ENCODE results near the gene GNB1. TPM values are rescaled to one million over a fixed set of nuclear protein-coding genes. Genes with fewer than 3 reads are reported as not detected.

GNB1 gene
- total and polyA plus RNA-seq, 12 donors = 79.6 to 482 (median 163) TPM

DNA sequence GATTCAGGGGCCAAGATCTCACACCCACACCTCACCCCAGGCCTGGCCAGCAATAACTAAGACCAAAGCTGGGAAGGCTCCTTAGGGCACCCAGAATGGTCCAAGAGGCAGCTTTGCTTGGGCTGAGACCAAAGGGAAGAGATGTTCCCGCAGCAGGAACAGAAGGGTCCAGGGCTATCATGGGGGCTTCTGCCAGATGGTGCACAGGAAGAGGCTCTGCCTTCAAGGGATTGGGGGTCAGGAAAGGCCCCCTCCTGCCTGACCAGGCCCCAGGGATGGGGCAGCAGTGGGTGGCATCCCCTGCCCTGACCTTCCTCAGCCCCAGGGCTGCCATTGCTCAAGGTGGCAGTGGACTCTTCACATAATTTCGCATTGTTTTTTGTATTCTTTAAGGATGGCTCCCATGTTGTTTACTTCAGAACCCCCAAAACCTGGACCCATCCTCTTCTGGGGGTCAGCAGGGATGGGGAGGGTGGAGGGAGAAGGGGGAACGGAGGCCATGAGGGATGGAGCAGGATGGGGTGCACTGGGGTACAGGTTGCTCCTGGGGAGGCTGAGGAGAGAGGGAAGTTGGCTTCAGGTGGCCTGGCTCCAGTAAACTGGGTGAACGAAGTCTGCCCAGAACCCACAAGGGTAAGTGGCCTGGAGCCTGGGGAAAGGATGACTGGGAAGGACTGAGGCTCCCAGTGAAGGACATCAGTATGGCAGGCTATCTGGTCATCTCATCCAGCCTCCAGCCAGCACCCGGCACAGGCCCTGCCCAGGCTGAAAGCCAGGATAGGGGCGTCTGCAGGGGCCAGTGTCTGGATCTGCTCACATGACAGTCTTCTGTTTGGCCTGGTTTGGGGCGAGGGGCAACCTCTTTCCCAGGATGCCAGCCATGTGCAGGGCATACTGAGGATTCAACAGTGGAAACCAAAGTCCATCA is 110.0 kb downstream of the GNB1 start:
- peak in 2 of 7 donors; percentile 33 to 39 for DNase-seq
- H3K4me1 ChIP-seq (replicated peaks in 1 of 2) = peaks cover 62 to 67% of the 10 kb centered on the region in 2 donors
- peaks cover 0 to 12% of the 10 kb centered on the region in 2 donors for H3K36me3 ChIP-seq (replicated peaks in 1 of 2)
- TF ChIP-seq, protein P1, sequence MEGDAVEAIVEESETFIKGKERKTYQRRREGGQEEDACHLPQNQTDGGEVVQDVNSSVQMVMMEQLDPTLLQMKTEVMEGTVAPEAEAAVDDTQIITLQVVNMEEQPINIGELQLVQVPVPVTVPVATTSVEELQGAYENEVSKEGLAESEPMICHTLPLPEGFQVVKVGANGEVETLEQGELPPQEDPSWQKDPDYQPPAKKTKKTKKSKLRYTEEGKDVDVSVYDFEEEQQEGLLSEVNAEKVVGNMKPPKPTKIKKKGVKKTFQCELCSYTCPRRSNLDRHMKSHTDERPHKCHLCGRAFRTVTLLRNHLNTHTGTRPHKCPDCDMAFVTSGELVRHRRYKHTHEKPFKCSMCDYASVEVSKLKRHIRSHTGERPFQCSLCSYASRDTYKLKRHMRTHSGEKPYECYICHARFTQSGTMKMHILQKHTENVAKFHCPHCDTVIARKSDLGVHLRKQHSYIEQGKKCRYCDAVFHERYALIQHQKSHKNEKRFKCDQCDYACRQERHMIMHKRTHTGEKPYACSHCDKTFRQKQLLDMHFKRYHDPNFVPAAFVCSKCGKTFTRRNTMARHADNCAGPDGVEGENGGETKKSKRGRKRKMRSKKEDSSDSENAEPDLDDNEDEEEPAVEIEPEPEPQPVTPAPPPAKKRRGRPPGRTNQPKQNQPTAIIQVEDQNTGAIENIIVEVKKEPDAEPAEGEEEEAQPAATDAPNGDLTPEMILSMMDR (IDR thresholded peaks at IDR 0.05) = no peak
- no peak for TF ChIP-seq POLR2A (IDR thresholded peaks at IDR 0.05)
- H3K4me3 ChIP-seq = no peak overlapping the region
- 65 to 76% (median 68%) methylated on average over 7 of the region's 7 CpGs for WGBS, 4 donors
- no peaks in the 10 kb centered on the region for H3K9me3 ChIP-seq (replicated peaks in 1 of 3)
- intact Hi-C loops (cut with DNase I) = loop anchor here in 1 of 2 donors (10.0 kb wide), 1 partner anchor 124 kb away; no protein-coding TSS in a partner anchor
- peak overlapping the region; percentile 41 to 98 (median 95) for H3K27ac ChIP-seq
- no peaks in the 10 kb centered on the region for H3K27me3 ChIP-seq

DNA sequence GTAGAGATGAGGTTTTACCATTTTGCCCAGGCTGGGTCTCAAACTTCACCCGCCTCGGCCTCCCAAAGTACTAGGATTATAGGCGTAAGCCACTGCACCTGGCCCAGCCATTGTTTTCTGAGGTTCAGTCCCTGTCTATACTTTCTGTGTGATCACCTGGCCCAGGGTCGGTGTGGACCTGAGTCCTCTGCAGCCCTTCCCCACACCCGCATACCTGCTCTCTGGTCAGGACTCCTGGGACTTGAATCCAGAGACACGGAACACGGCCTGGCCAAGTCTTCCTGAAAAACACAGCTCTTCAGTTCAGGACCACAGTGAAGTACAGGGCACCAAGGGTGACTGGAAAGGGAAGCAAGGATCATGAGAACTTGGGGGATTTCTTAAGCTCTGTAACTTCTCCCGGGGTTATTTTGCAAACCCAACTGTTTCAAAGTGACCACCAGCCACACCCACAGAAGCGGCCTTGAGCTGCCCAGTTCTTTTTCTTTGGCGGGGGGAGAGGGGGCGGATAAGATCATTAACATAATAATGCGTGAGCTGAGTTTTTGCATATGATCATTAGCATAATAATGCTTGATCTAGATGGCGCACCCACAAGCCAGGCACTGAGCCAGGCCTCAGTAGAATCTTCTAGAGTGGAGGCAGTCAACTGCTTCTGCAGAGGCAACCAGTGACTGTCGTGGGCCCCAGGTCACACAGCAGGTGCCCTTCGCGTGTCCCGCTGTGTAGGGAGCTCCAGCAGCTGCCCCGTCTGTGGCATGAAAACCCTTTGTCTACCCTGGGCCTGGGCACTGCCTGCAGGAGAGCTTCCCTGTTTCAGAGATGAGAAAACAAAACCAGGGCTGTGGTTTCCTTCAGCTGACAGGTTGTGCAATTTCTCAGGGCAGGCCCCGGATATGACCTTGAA is 110.9 kb downstream of the GNB1 start:
- intact Hi-C loops (cut with DNase I) = loop anchor here in 1 of 2 donors (10.0 kb wide), 1 partner anchor 125 kb away; no protein-coding TSS in a partner anchor
- Histone ChIP-seq H3K4me1 (replicated peaks in 1 of 2) (peaks cover 71 to 76% of the 10 kb centered on the region in 2 donors), H3K4me3 (peak overlapping the region in 1 of 4 donors; percentile 76), H3K9me3 (replicated peaks in 1 of 3) (no peaks in the 10 kb centered on the region), H3K27ac (peak overlapping the region; percentile 41 to 98 (median 95)), H3K27me3 (no peaks in the 10 kb centered on the region), H3K36me3 (replicated peaks in 1 of 2) (peaks cover 0 to 4% of the 10 kb centered on the region in 2 donors)
- peak; percentile 51 to 83 (median 65) for DNase-seq
- WGBS, 4 donors = 41 to 60% (median 48%) methylated on average over 13 to 19 of the region's 19 CpGs
- peak in 1 of 2 donors; percentile 21 for TF ChIP-seq POLR2A (IDR thresholded peaks at IDR 0.05)
- TF ChIP-seq, protein P1 (IDR thresholded peaks at IDR 0.05) = no peak

DNA sequence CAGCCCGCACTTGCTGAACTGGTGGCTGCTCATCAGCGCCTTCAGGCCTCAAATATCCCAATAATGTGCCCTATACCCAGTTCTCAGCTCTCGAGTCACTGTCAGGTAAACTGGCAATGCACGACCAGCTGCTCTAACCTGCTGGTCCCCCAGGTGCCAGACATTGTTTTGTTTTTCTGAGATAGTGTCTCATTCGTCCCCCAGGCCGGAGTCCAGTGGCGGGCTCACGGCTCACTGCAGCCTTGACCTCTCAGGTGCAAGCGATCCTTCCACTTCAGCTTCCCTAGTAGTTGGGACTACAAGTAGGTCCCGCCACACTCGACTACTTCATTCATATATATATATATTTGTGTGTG is 111.6 kb downstream of the GNB1 start:
- peak overlapping the region in 2 of 4 donors; percentile 30 to 76 for H3K4me3 ChIP-seq
- no peaks in the 10 kb centered on the region for H3K36me3 ChIP-seq (replicated peaks in 1 of 2)
- H3K4me1 ChIP-seq (replicated peaks in 1 of 2) = peaks cover 73 to 82% of the 10 kb centered on the region in 2 donors
- no peak for DNase-seq
- TF ChIP-seq, protein P1 (IDR thresholded peaks at IDR 0.05) = no peak
- TF ChIP-seq POLR2A (IDR thresholded peaks at IDR 0.05) = no peak
- intact Hi-C loops (cut with DNase I) = no loop called here
- H3K27me3 ChIP-seq = no peaks in the 10 kb centered on the region
- H3K27ac ChIP-seq = peak overlapping the region; percentile 63 to 98 (median 95)
- WGBS, 4 donors = 56 to 76% (median 70%) methylated on average over 10 to 11 of the region's 11 CpGs
- no peaks in the 10 kb centered on the region for H3K9me3 ChIP-seq (replicated peaks in 1 of 3)

Measured in adrenal gland (tissue), 12 donors.